ENCODE data around the gene CLDN7.

GRCh38 chr17:7218166-7218565, 44.1 kb downstream of the CLDN7 start:
- TF ChIP-seq, protein P1, sequence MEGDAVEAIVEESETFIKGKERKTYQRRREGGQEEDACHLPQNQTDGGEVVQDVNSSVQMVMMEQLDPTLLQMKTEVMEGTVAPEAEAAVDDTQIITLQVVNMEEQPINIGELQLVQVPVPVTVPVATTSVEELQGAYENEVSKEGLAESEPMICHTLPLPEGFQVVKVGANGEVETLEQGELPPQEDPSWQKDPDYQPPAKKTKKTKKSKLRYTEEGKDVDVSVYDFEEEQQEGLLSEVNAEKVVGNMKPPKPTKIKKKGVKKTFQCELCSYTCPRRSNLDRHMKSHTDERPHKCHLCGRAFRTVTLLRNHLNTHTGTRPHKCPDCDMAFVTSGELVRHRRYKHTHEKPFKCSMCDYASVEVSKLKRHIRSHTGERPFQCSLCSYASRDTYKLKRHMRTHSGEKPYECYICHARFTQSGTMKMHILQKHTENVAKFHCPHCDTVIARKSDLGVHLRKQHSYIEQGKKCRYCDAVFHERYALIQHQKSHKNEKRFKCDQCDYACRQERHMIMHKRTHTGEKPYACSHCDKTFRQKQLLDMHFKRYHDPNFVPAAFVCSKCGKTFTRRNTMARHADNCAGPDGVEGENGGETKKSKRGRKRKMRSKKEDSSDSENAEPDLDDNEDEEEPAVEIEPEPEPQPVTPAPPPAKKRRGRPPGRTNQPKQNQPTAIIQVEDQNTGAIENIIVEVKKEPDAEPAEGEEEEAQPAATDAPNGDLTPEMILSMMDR (IDR thresholded peaks at IDR 0.05), result no peak
- TF ChIP-seq POLR2AphosphoS5 (IDR thresholded peaks at IDR 0.05), result no peak
- no peak for TF ChIP-seq POLR2A (IDR thresholded peaks at IDR 0.05)
